Ishikawa (cell line): Measurements from ENCODE around the gene SLC5A9.

Source experiments
- CEBPB ChIP-seq: IDR thresholded peaks from 2 replicates; pipeline ENCODE4 v1.6.1; 2012
- CREB1 ChIP-seq: IDR thresholded peaks from 2 replicates; pipeline ENCODE4 v1.6.1; 2012; ENCODE audit warnings: low read depth
- EGR1 ChIP-seq: IDR thresholded peaks from 2 replicates; pipeline ENCODE4 v1.6.1; 2012
- EP300 ChIP-seq: IDR thresholded peaks from 2 replicates; pipeline ENCODE4 v1.6.1; 2012; ENCODE audit warnings: borderline replicate concordance
- FOXM1 ChIP-seq: IDR thresholded peaks from 2 replicates; pipeline ENCODE4 v1.6.1; 2012; ENCODE audit warnings: low read depth, borderline replicate concordance
- MAX ChIP-seq: IDR thresholded peaks from 2 replicates; pipeline ENCODE4 v1.6.1; 2012
- NFIC ChIP-seq: IDR thresholded peaks from 2 replicates; pipeline ENCODE4 v1.6.1; 2012
- RAD21 ChIP-seq: IDR thresholded peaks from 2 replicates; pipeline ENCODE4 v1.6.1; 2012; ENCODE audit warnings: low read depth
- REST ChIP-seq: IDR thresholded peaks from 2 replicates; pipeline ENCODE4 v1.6.1; 2012; ENCODE audit warnings: low read depth, mild to moderate bottlenecking
- TAF1 ChIP-seq: IDR thresholded peaks from 2 replicates; pipeline ENCODE4 v1.6.1; 2012; ENCODE audit warnings: low read depth, mild to moderate bottlenecking
- TCF12 ChIP-seq: IDR thresholded peaks from 2 replicates; pipeline ENCODE4 v1.6.1; 2012; ENCODE audit warnings: low read depth
- TEAD4 ChIP-seq: IDR thresholded peaks from 2 replicates; pipeline ENCODE4 v1.6.1; 2012
- USF1 ChIP-seq: IDR thresholded peaks from 2 replicates; pipeline ENCODE4 v1.6.1; 2012
- YY1 ChIP-seq: IDR thresholded peaks from 2 replicates; pipeline ENCODE4 v1.6.1; 2012; ENCODE audit warnings: low read depth
- ZBTB7A ChIP-seq: IDR thresholded peaks from 2 replicates; pipeline ENCODE4 v1.6.1; 2012; ENCODE audit warnings: low read depth

Gene SLC5A9

GRCh38 chr1:48217856-48218255 is 4.7 kb upstream of the SLC5A9 start:
- TF ChIP-seq CEBPB: no peak
- no peak for TF ChIP-seq EGR1
- TF ChIP-seq TCF12: no peak
- TF ChIP-seq YY1: no peak
- TF ChIP-seq EP300: no peak
- TF ChIP-seq TEAD4: no peak
- TF ChIP-seq USF1: no peak
- TF ChIP-seq TAF1: no peak
- TF ChIP-seq CREB1: no peak
- no peak for TF ChIP-seq NFIC

- TF ChIP-seq YY1 (no peak), RAD21 (no peak), ZBTB7A (no peak), NFIC (no peak), EGR1 (no peak), REST (no peak)
Measured at GRCh38 chr1:48219803-48220202, 2.7 kb upstream of the SLC5A9 start.

GRCh38 chr1:48221122-48221521 is 1.4 kb upstream of the SLC5A9 start:
- TF ChIP-seq NFIC: no peak
- no peak for TF ChIP-seq RAD21
- no peak for TF ChIP-seq YY1
- no peak for TF ChIP-seq CREB1
- TF ChIP-seq TAF1: no peak
- no peak for TF ChIP-seq TCF12
- TF ChIP-seq FOXM1: no peak
- TF ChIP-seq MAX: no peak
- TF ChIP-seq REST: no peak
- no peak for TF ChIP-seq EP300
- no peak for TF ChIP-seq EGR1
- TF ChIP-seq CEBPB: no peak
- TF ChIP-seq USF1: no peak
- no peak for TF ChIP-seq TEAD4
- no peak for TF ChIP-seq ZBTB7A

- TF ChIP-seq YY1: no peak
- TF ChIP-seq CEBPB: no peak
- no peak for TF ChIP-seq TEAD4
- no peak for TF ChIP-seq ZBTB7A
- no peak for TF ChIP-seq FOXM1
- TF ChIP-seq EP300: no peak
- no peak for TF ChIP-seq CREB1
- no peak for TF ChIP-seq USF1
- TF ChIP-seq MAX: no peak
Measured at GRCh38 chr1:48221657-48222056, 859 bp upstream of the SLC5A9 start.

- TF ChIP-seq RAD21 (no peak), USF1 (no peak), NFIC (no peak), EGR1 (no peak), TCF12 (no peak), TEAD4 (no peak), REST (no peak), EP300 (no peak), YY1 (no peak), FOXM1 (no peak), MAX (no peak), CREB1 (no peak), TAF1 (no peak), ZBTB7A (no peak), CEBPB (no peak)
Measured at GRCh38 chr1:48223366-48224240, 1.1 kb downstream of the SLC5A9 start.
